HepG2 (cell line): ENCODE results near the gene VPS13D. TPM values are rescaled to one million over a fixed set of nuclear protein-coding genes. Genes with fewer than 3 reads are reported as not detected.

Experiments used
- ARID2 ChIP-seq: sonication (generic); formaldehyde crosslinking; IDR thresholded peaks from 2 replicates; pipeline ENCODE4 v1.8.1; 2022; ENCODE audit warnings: mild to moderate bottlenecking, missing genetic modification reagents, borderline replicate concordance
- ATF7 ChIP-seq, 2 experiments: fragments of 450-650 bp in 1 of 2; sonication (generic) in 1 of 2; formaldehyde crosslinking in 1 of 2; IDR thresholded peaks; 2 replicates each; pipeline versions ENCODE4 v1.4.0 to v1.6.1; 2016 to 2020; ENCODE audit warnings: antibody characterized with exemption in 1 of 2, mild to moderate bottlenecking in 1 of 2, missing genetic modification reagents in 1 of 2
- CBFB ChIP-seq: sonication (generic); formaldehyde crosslinking; IDR thresholded peaks from 2 replicates; pipeline ENCODE4 v1.4.0; 2020; ENCODE audit warnings: missing genetic modification reagents
- EED ChIP-seq: sonication (generic); formaldehyde crosslinking; IDR thresholded peaks from 2 replicates; pipeline ENCODE4 v1.5.0; 2020; ENCODE audit warnings: mild to moderate bottlenecking, missing genetic modification reagents
- HDAC2 ChIP-seq: sonication (generic); formaldehyde crosslinking; IDR thresholded peaks from 2 replicates; pipeline ENCODE4 v1.4.0; 2020; ENCODE audit warnings: missing genetic modification reagents
- ISX ChIP-seq: sonication (generic); formaldehyde crosslinking; conservative IDR thresholded peaks from 2 replicates; pipeline ENCODE4 v1.5.0; 2020; ENCODE audit warnings: missing genetic modification reagents
- MAF1 ChIP-seq: sonication (generic); formaldehyde crosslinking; IDR thresholded peaks from 2 replicates; pipeline ENCODE4 v1.5.0; 2020; ENCODE audit warnings: missing genetic modification reagents, borderline replicate concordance
- MBD4 ChIP-seq: IDR thresholded peaks from 2 replicates; pipeline ENCODE4 v1.6.1; 2012; ENCODE audit warnings: low read length, inconsistent platforms, borderline replicate concordance
- RAD21 ChIP-seq: fragments of 450-650 bp; formaldehyde crosslinking; IDR thresholded peaks from 2 replicates; pipeline ENCODE4 v1.5.0; 2020; ENCODE audit warnings: mild to moderate bottlenecking
- RELA ChIP-seq: sonication (generic); formaldehyde crosslinking; IDR thresholded peaks from 2 replicates; pipeline ENCODE4 v1.4.0; 2020; ENCODE audit warnings: missing genetic modification reagents
- SNAPC2 ChIP-seq: sonication (generic); formaldehyde crosslinking; IDR thresholded peaks from 2 replicates; pipeline ENCODE4 v1.8.1; 2022; ENCODE audit warnings: mild to moderate bottlenecking, missing genetic modification reagents
- SNRNP70 ChIP-seq: fragments of 200-400 bp; formaldehyde crosslinking; IDR thresholded peaks from 2 replicates; pipeline ENCODE4 v1.6.1; 2017; ENCODE audit warnings: mild to moderate bottlenecking, low read depth, low read length, moderate library complexity
- ZFP41 ChIP-seq: sonication (generic); formaldehyde crosslinking; IDR thresholded peaks from 2 replicates; pipeline ENCODE4 v1.4.0; 2020; ENCODE audit warnings: mild to moderate bottlenecking, missing genetic modification reagents, borderline replicate concordance
- ZKSCAN8 ChIP-seq: IDR thresholded peaks from 2 replicates; pipeline ENCODE4 v1.6.1; 2016; ENCODE audit warnings: borderline replicate concordance, missing genetic modification reagents, missing compliant biosample characterization
- ZNF101 ChIP-seq: sonication (generic); formaldehyde crosslinking; IDR thresholded peaks from 2 replicates; pipeline ENCODE4 v1.4.0; 2020; ENCODE audit warnings: mild to moderate bottlenecking, low read depth, missing genetic modification reagents, borderline replicate concordance
- ZNF274 ChIP-seq: sonication (generic); formaldehyde crosslinking; IDR thresholded peaks from 2 replicates; pipeline ENCODE4 v1.5.1; 2020; ENCODE audit warnings: mild to moderate bottlenecking, missing genetic modification reagents
- ZNF550 ChIP-seq: sonication (generic); formaldehyde crosslinking; IDR thresholded peaks from 2 replicates; pipeline ENCODE4 v1.4.0; 2020; ENCODE audit warnings: mild to moderate bottlenecking, missing genetic modification reagents, borderline replicate concordance
- ZNF660 ChIP-seq: sonication (generic); formaldehyde crosslinking; IDR thresholded peaks from 2 replicates; pipeline ENCODE4 v1.5.1; 2020; ENCODE audit warnings: mild to moderate bottlenecking, low read depth, missing genetic modification reagents, borderline replicate concordance
- ZNF670 ChIP-seq: sonication (generic); formaldehyde crosslinking; IDR thresholded peaks from 2 replicates; pipeline ENCODE4 v1.8.0; 2022; ENCODE audit warnings: mild to moderate bottlenecking, missing genetic modification reagents, borderline replicate concordance
- polyA plus RNA-seq, 8 experiments: library from polyadenylated mRNA; depleted of rRNA in 3 of 8; stranded (reverse) in 7 of 8; unstranded in 1 of 8; fragments of >200 nt; fragmentation: Illumina TruSeq in 4 of 8; extraction: Trizol in 4 of 8; gene quantifications; 2 replicates each; pipeline versions ENCODE4 v1.2.1 to v1.2.3, GENCODE V29; 2011 to 2016; ENCODE audit warnings: low read depth in 4 of 8, missing spikeins in 1 of 8, mixed read lengths in 1 of 8; ENCODE audit not compliant: insufficient read depth in 1 of 8
- total RNA-seq, 5 experiments: library from RNA; depleted of rRNA; stranded (reverse); fragments of >200 nt; fragmentation: Illumina TruSeq; extraction: Trizol; gene quantifications; 2 replicates each; pipeline ENCODE4 v1.2.3, GENCODE V29; 2016; ENCODE audit warnings: low read depth in 1 of 5
- TF ChIP-seq, protein P1 (sequence below): sonication (generic); formaldehyde crosslinking; IDR thresholded peaks from 2 replicates; pipeline ENCODE4 v1.4.0; 2020; ENCODE audit warnings: missing genetic modification reagents
- TF ChIP-seq, protein P2 (sequence below): fragments of 450-650 bp; IDR thresholded peaks from 2 replicates; pipeline ENCODE4 v1.6.1; 2016
- TF ChIP-seq, protein P3 (sequence below): sonication (generic); formaldehyde crosslinking; IDR thresholded peaks from 2 replicates; pipeline ENCODE4 v1.5.1; 2020; ENCODE audit warnings: missing genetic modification reagents, mild to moderate bottlenecking, borderline replicate concordance
- TF ChIP-seq, protein P4 (sequence below): sonication (generic); formaldehyde crosslinking; IDR thresholded peaks from 2 replicates; pipeline ENCODE4 v1.4.0; 2020; ENCODE audit warnings: missing genetic modification reagents
- TF ChIP-seq, protein P5 (sequence below): IDR thresholded peaks from 2 replicates; pipeline ENCODE4 v1.6.1; 2016
- TF ChIP-seq, protein P6 (sequence below): sonication (generic); formaldehyde crosslinking; IDR thresholded peaks from 2 replicates; pipeline ENCODE4 v1.4.0; 2020; ENCODE audit warnings: missing genetic modification reagents

Gene VPS13D
- total and polyA plus RNA-seq, 2 of the 13 experiments (the other 11 are each of a cell fraction or from before 2014, with no cell fraction given), result 8.6 to 13.9 TPM

DNA sequence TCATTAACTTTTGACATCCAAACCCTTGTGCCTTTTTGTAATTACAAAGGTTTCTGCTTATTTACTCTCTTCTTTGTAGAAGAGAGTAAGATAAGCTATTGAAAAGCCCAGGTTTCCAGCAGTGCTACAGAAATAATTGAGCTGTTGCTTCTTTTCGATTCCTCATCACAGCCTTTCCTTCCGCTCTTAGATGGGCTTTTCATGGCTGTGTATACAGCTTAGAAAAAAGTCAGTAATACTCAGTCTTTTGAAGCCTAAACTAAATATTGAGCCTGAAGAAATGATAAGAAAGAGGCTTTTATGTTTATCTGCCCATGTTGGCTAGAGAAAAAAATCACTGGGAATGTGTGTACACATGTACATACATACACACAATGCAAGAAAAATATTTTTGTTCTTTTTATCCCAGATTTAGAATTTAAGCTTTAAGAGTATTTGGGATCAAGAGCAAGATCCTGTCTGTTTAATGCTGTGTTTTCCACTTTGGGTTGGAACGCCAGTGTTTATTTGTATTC, 172.4 kb downstream of the VPS13D start (continued):
- TF ChIP-seq, protein P1, sequence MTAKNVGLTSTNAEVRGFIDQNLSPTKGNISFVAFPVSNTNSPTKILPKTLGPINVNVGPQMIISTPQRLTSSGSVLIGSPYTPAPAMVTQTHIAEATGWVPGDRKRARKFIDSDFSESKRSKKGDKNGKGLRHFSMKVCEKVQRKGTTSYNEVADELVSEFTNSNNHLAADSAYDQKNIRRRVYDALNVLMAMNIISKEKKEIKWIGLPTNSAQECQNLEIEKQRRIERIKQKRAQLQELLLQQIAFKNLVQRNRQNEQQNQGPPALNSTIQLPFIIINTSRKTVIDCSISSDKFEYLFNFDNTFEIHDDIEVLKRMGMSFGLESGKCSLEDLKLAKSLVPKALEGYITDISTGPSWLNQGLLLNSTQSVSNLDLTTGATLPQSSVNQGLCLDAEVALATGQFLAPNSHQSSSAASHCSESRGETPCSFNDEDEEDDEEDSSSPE (CRISPR knock-in tag), result no peak
- TF ChIP-seq, protein P2, sequence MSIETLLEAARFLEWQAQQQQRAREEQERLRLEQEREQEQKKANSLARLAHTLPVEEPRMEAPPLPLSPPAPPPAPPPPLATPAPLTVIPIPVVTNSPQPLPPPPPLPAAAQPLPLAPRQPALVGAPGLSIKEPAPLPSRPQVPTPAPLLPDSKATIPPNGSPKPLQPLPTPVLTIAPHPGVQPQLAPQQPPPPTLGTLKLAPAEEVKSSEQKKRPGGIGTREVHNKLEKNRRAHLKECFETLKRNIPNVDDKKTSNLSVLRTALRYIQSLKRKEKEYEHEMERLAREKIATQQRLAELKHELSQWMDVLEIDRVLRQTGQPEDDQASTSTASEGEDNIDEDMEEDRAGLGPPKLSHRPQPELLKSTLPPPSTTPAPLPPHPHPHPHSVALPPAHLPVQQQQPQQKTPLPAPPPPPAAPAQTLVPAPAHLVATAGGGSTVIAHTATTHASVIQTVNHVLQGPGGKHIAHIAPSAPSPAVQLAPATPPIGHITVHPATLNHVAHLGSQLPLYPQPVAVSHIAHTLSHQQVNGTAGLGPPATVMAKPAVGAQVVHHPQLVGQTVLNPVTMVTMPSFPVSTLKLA, result no peak
- TF ChIP-seq SNAPC2 (no peak), HDAC2 (peak; percentile 94), ZFP41 (CRISPR knock-in tag) (no peak), ARID2 (CRISPR knock-in tag) (no peak), RAD21 (CRISPR knock-in tag) (no peak), ZNF550 (no peak), ZNF101 (CRISPR knock-in tag) (no peak), EED (no peak), ZKSCAN8 (no peak; the same call in 1 of the 2 replicates), MAF1 (CRISPR knock-in tag) (no peak), SNRNP70 (no peak), MBD4 (peak; percentile 92), ZNF660 (CRISPR knock-in tag) (no peak), ISX (CRISPR knock-in tag) (no peak), ZNF670 (CRISPR knock-in tag) (no peak), CBFB (CRISPR knock-in tag) (no peak), ATF7 (IDR thresholded peaks at IDR 0.05) (no peak), ATF7 (CRISPR knock-in tag; IDR thresholded peaks at IDR 0.05) (no peak; the same call in 1 of the 2 replicates), ZNF274 (no peak), RELA (no peak)
- TF ChIP-seq, protein P3, sequence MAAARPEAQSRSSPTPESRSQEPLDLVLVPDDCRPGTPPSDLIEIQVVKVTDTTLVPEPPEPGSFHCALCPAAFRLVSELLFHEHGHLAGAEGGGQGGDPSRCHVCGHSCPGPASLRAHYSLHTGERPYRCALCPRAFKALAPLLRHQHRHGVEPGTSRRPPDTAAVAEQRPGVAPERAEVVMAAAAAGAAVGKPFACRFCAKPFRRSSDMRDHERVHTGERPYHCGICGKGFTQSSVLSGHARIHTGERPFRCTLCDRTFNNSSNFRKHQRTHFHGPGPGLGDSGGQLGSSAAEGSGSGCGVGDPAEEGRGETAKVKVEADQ (CRISPR knock-in tag), result no peak
- TF ChIP-seq, protein P4, sequence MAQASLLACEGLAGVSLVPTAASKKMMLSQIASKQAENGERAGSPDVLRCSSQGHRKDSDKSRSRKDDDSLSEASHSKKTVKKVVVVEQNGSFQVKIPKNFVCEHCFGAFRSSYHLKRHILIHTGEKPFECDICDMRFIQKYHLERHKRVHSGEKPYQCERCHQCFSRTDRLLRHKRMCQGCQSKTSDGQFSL (CRISPR knock-in tag), result no peak
- TF ChIP-seq, protein P5, sequence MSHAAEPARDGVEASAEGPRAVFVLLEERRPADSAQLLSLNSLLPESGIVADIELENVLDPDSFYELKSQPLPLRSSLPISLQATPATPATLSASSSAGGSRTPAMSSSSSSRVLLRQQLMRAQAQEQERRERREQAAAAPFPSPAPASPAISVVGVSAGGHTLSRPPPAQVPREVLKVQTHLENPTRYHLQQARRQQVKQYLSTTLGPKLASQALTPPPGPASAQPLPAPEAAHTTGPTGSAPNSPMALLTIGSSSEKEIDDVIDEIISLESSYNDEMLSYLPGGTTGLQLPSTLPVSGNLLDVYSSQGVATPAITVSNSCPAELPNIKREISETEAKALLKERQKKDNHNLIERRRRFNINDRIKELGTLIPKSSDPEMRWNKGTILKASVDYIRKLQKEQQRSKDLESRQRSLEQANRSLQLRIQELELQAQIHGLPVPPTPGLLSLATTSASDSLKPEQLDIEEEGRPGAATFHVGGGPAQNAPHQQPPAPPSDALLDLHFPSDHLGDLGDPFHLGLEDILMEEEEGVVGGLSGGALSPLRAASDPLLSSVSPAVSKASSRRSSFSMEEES (CRISPR knock-in tag), result peak; percentile 71; the same call in 1 of the 2 replicates
- TF ChIP-seq, protein P6, sequence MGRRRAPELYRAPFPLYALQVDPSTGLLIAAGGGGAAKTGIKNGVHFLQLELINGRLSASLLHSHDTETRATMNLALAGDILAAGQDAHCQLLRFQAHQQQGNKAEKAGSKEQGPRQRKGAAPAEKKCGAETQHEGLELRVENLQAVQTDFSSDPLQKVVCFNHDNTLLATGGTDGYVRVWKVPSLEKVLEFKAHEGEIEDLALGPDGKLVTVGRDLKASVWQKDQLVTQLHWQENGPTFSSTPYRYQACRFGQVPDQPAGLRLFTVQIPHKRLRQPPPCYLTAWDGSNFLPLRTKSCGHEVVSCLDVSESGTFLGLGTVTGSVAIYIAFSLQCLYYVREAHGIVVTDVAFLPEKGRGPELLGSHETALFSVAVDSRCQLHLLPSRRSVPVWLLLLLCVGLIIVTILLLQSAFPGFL (CRISPR knock-in tag), result no peak
